Lower leg skin (tissue), 3 donors: Measurements from ENCODE around the gene SCAPER.

Source experiments
- POLR2A ChIP-seq, 2 donors: fragments of 450-650 bp; IDR thresholded peaks; one replicate each; pipeline ENCODE4 v1.6.1; 2016 to 2017; ENCODE audit warnings: antibody characterized with exemption in 2 of 2, mild to moderate bottlenecking in 1 of 2, moderate library complexity in 1 of 2
- TF ChIP-seq, protein P1 (sequence below), 3 donors: fragments of 450-650 bp; IDR thresholded peaks; one replicate each; pipeline ENCODE4 v1.5.1; 2016; ENCODE audit warnings: antibody characterized with exemption in 3 of 3, mild to moderate bottlenecking in 3 of 3, moderate library complexity in 2 of 3

DNA sequence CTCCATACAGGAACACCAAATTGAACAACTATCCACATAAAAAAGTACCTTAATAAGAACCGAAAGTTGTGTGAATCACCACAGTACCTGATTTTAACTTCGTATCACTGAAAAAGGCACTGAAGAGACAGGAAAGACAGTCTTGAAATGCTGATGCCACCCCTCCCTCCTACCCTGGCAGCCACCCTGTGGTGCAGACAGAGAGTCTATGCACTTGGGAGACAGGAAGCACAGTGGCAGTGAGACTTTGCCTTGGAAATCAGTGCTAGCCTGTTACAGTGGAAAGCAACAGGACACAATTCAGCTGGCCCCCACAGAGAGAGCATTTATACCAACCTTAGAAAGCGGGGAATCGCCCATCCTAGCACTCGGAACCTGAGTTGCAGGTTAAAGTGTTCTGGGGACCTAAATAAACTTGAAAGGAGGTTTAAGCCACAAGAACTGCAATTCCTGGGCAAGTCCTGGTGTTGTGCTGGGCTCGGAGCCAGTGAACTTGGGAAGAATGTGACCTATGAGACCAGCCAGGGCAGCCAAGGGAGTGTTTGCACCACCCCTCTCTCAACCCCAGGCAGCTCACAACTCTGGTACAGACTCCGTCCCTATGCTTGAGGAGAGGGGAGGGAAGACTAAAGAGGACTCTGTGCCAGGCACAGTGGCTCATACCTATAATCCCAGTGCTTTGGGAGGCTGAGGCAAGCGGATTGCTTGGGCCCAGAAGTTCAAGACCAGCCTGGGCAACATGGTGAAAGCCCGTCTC, 328.4 kb downstream of the SCAPER start:
- TF ChIP-seq, protein P1, sequence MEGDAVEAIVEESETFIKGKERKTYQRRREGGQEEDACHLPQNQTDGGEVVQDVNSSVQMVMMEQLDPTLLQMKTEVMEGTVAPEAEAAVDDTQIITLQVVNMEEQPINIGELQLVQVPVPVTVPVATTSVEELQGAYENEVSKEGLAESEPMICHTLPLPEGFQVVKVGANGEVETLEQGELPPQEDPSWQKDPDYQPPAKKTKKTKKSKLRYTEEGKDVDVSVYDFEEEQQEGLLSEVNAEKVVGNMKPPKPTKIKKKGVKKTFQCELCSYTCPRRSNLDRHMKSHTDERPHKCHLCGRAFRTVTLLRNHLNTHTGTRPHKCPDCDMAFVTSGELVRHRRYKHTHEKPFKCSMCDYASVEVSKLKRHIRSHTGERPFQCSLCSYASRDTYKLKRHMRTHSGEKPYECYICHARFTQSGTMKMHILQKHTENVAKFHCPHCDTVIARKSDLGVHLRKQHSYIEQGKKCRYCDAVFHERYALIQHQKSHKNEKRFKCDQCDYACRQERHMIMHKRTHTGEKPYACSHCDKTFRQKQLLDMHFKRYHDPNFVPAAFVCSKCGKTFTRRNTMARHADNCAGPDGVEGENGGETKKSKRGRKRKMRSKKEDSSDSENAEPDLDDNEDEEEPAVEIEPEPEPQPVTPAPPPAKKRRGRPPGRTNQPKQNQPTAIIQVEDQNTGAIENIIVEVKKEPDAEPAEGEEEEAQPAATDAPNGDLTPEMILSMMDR (IDR thresholded peaks at IDR 0.05): no peak
- TF ChIP-seq POLR2A (IDR thresholded peaks at IDR 0.05): no peak
